Activated CD8-positive, alpha-beta memory T cell treated with anti-CD3 and anti-CD28 coated beads for 1 hour (primary cell): Measurements from ENCODE around the gene RNASET2.
A peak's percentile ranks its signal among the peaks of the same experiment; 100 is the strongest.

ENCODE experiments used
- DNase-seq, 2 donors: peaks; one replicate each; pipeline ENCODE4 v3.0.0-alpha.2; 2020; ENCODE audit warnings: low read depth in 1 of 2; ENCODE audit errors: extremely low read depth in 1 of 2

Gene RNASET2, protein sequence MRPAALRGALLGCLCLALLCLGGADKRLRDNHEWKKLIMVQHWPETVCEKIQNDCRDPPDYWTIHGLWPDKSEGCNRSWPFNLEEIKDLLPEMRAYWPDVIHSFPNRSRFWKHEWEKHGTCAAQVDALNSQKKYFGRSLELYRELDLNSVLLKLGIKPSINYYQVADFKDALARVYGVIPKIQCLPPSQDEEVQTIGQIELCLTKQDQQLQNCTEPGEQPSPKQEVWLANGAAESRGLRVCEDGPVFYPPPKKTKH

DNA sequence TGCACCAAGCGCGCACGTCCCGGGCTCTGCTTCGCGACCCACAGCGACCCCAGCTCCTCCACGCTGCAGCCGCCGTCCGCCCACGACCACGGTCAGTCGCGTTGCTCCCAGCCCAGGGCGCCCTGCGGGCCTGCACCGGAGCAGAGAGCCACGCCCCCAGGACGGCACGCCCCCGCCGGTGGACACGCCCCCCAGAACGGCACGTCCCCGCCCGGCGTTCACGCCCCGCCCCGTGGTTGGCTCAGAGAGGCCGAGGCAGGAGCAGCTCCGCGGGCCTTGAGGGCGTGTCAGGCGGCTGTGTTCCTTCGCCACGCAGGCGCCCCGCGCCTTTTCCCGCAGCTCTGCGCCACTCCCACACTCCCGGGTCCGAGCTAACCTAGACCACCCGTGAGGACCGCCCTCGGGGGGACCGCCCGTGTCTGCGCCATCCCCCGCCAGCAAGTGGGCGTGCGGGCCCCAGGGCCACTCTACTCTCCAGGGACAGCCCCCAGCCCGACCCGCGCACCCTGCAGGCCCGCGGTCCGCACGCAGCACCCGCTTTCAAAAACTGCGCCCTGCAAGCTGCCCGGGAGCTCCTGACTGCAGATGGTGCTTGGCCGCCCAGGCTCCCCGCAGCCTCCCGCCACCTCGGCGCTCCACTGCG is at the start of gene RNASET2:
Gene RNASET2, minus strand, starts transcription at position 107 of the 643 bp plus-strand sequence. CDS start 368 bp downstream, outside the sequence.
- DNase-seq, result peak; percentile 92 to 100

DNA sequence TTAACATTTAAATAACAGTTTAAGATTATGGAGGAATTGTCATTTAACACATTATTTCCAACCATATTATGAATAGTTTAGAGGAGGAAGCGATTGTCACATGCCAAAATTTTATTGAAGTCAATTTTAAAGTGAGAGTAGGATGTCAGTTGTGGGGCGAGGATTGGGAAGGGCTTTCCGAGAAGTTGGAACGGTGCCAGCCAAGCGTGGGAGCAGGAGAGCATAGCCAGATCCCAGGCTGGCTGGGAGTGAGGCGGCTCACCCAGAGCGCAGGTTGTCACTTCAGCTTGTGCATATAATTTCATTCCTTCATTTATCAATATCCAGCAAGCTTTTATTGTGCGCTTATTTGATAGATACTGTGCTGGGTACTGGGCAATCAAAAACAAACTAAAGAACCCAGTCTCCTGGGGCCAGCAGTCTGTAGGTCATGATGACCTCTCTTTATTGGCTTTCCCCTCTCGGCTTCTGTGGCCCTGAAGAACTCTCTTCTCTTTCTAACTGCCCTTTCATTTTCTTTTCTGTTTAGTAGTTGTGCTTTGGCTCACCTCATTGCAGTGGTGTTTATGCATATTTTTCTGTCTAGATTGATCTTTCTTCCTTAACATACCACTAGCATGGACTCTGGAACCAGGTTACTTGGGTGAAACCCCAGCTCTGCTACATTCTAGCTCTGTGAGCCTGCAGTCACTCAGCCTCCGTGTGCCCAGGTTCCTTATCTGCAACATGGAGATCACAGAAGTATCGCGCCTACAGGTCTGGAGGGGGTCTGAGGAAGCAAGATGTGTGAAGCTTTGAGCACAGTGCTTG is 49.2 kb upstream of the RNASET2 start:
- no peak for DNase-seq

DNA sequence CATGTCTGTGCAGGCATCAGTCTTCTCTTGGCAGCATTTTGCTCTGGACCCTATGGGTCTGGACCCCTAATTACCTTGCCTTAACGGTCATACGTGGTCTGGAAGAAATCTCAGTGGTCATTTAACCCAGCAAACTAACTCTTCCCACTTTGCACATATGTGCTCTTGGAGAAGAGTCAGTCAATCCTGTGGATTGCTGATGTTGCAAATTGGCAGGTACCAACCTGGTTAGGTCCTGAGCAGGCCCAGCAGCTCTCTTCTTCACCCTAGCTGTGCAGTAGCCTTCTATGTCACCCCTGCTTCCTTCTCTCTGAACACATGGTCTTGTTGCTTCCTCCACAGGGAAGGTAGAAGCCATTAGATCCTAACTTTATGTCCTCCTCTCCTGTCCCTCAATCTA is 44.4 kb upstream of the RNASET2 start:
- no peak for DNase-seq

DNA sequence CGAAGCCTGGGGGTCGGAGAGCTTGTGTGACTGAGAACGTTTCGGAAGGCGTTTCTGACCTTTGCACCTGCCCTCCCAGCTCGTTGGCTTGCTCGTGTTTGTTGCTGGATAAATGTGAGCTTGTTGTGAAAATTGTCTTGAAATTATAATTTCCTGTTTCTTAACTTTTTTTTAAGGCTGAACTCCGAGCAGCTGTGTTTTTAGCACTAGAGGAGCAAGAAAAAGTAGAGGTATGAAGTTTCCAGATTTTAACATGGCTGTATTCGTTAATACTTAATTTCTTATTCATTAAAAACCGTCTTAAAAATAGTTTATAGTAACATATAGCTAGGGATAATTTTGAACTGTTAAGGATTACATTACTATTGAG is 43.5 kb upstream of the RNASET2 start:
- no peak for DNase-seq

DNA sequence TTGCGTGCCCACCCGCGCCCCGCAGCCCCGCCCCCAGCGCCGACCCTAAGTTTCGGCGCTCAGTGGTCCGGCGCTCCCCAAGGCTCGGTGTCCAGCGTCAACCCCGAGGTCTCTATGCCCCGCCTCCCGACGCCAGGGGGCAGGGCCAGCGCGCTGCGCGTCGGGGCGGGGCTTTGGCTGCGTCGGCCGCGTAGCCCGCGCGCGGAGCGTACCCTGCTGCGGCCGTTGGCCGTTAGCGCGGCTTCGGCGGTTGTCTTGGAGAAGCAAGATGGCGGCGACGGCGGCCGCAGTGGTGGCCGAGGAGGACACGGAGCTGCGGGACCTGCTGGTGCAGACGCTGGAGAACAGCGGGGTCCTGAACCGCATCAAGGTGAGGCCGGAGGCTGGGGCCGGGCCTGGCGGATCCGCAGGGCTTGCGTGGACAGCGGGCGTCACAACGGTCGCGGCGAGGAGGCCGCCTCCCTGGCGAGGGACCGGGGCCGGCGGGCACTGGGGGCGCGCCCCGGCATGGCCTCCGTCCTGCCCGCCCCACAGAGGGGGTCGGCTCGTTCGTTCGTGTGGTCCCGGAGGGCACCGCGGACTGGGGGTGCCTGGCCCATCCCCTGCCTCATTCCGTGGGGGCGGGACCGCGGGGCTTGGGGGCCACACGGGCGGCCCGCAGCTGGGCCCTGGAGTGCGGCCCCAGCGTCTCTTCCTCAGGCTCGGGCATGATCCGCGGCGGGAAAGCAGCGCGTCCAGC is 43.0 kb upstream of the RNASET2 start, which contains the start of gene CEP43:
Gene CEP43, plus strand, starts transcription at position 253 of the 739 bp plus-strand sequence. Its CDS starts 16 bp downstream, at position 269.
- DNase-seq, result peak; percentile 63 to 86

DNA sequence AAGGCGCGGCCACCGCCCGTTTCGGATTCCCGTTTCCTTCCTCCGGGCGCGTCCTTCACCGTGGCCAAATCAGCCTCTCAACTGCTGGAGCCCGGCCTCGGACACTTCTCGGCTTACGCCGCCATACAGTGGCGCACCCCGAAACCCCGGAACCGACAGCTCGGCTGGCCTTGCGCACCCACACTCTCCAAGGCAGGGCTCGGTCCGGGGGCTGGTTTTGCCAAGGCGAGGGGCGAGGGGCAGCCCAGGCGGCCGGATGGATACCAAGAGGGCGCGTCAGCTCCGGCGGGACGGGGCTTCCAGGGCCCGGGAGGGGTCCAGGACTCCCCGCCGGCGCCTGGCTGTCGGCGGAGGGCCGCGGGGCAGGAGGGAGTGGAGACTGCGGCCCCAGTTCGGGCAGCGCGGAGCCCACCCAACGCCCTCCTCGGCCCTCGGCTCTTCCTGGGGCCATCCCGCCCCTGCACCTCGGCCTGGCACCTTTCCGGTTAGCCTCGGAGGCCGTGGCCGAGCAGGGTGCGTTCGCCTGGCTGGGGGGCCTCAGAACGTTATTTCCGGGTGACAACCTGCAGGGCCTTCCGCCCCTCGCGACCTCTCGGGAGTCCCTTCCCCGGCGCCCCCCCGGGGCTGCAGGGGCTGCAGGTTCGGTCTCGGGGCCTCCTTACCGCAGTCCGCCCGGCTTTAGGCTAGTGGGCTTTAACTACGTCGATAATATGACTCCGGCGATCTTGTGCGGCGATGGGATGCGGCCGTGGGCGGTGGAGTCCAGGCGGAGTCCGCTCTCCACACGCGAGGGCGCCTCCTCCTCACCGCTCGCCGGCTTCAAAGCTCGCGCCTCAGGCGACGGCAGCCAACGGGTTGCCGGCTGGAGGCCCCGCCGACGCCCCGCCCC is 42.1 kb upstream of the RNASET2 start:
- DNase-seq, result no peak

DNA sequence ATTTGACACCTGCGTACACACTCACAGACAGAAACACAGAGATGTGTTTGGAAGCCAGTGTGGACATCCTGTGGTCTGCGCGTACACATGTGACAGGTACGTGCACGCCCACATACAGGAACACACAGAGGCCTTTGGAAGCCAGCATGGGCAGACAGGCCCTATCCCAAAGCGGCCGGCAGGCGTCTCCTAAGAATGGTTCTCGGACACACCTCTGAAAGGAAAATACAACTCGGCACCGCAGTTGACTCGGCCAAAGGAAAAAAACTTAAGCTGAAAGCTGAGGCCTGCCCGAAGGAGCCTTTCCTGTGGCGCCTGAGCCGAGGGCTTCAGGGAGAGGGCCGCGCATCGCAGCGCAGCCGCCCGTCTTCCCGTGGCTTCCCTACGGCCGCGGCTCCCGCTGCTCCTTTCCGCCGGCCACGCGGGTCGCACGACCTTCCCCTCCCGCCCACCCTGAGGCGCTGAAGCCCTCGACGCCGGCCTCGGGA is 41.5 kb upstream of the RNASET2 start:
- no peak for DNase-seq

DNA sequence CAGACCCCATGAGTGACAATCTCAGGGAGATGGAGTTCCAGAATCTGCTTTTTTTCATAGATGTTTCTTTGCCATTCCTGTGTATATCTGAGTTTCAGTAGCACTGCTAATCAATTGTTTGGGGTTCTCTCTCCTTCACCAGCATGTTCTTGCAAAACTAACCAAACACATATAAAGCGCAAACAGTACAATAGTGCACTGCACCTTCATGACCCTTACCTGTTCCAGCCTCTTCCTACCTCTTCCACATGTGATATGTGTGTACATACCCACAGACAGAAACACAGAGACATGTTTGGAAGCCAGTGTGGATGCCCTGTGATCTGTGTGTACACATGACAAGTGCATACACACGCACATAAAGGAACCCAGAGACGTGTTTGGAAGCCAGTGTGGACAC is 41.0 kb upstream of the RNASET2 start:
- DNase-seq, result no peak

DNA sequence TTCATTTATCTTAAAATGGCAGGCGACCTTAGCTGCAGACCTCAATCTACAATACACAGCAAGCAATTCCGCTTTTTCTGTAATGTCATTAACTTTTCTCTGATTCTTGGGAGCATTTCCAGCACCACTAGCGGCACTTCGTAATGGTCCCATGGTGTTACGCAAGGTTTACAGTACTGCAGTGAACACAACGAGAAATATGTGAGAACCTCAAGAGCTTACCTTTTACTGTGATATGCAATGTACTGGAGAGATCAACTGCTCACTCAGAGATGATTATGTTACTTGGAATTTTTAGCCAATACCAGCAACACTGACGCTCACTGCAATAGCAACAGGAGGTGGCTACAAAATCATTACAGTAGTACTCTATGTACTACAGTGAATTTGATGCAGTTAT is 40.1 kb upstream of the RNASET2 start:
- DNase-seq, result no peak

DNA sequence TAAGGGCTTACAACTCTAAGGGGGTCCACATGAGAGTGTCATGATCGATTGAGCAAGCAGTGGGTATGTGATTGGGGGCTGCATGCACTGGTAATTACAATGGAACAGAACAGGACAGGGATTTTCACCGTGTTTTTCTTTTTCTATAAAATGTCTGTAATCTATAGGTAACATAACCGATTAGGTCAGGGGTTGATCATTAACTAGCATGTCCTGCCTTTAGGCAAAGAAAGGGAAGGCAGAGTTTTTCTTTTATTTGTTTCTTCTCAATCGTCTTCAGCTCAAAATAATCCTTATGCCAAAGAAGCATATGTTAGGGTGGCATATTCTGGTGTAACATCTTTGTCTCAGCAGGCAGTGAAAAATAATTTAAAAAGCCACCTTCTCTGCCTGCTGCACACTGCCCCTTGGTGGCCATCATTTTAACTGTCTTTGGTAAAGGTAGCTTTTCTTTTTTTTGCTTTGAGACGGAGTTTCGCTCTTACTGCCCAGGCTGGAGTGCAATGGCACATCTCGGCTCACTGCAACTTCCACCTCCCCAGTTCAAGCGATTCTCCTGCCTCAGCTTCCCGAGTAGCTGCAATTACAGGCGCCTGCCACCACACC is 33.2 kb upstream of the RNASET2 start:
- peak in 1 of 2 donors; percentile 17 for DNase-seq

DNA sequence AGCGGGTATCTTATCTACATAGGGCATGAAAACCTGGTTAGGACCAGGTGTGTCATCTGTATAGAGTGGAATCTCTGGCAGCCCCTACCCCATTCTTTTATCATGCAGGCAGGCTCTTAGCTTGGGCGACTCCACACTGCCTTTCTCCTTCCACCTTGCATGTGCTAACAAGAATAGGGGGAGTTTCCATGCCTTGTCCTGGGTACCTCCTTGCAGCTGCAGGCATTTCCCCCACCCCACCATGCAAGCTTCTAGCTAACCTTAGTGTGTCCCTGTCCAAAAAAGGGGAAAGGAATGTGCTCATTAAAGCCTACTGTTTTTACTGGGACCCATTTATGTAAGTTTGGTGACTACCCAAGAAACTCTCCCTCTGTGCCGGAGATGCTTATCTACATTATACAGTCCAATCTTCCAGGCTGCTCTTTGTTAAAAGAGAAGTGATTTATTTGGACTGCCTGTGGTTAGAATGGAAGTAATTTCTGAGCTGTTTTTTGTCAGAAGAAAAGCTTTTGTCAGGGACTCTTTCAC is 32.4 kb upstream of the RNASET2 start:
- DNase-seq, result no peak

DNA sequence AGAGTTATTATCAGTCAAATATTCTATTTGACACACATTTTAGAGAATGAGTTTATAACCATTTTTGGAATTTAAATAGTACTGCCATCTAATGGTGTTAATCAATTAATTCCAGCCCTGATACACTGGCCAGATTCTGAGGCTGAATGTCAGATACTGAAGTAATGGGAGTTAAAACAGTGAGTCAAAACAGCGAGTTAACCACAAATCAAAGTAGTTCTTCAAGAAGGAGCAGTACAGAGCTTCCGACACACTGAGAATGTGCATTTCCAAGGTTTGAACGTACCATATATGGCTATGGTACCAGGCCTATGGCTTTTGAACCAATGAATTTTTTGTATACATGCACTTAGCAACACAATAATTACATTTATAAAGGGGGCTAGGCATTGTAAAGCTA is 31.6 kb upstream of the RNASET2 start:
- no peak for DNase-seq

DNA sequence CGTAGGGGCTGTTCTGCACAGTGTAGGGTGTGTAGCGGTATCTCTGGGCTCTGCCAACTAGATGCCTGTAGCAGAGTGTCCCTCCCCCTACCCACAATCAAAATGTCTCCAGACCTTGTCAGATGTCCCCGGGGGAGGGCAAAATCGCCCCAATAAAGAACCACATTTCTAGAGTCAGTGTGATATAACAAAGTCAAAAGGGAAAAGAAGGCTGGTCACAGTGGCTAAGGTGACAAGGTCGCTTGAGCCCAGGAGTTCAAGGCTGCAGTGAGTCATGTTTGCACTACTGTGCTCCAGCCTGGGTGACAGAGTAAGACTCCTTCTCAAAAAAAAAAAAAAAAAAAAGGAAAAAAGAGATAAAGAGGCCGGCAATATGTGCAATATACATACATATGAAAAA is 31.1 kb upstream of the RNASET2 start:
- no peak for DNase-seq

DNA sequence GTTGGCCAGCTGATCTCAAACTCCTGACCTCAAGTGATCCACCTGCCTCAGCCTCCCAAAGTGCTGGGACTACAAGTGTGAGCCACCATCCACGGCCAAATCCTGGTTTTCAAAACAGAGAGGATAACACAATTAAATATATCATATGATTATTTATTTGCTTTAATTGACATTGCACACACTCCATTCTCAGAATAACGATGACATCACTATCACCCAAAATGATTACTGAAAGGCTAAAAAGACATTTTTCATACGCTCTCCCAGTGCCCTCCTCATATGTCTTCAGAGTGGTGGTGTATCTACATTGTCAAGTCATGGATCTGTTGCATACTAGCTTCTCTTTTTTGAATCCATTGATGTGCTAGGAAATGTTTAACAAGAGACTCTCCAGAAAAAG is 24.4 kb upstream of the RNASET2 start:
- DNase-seq, result no peak

DNA sequence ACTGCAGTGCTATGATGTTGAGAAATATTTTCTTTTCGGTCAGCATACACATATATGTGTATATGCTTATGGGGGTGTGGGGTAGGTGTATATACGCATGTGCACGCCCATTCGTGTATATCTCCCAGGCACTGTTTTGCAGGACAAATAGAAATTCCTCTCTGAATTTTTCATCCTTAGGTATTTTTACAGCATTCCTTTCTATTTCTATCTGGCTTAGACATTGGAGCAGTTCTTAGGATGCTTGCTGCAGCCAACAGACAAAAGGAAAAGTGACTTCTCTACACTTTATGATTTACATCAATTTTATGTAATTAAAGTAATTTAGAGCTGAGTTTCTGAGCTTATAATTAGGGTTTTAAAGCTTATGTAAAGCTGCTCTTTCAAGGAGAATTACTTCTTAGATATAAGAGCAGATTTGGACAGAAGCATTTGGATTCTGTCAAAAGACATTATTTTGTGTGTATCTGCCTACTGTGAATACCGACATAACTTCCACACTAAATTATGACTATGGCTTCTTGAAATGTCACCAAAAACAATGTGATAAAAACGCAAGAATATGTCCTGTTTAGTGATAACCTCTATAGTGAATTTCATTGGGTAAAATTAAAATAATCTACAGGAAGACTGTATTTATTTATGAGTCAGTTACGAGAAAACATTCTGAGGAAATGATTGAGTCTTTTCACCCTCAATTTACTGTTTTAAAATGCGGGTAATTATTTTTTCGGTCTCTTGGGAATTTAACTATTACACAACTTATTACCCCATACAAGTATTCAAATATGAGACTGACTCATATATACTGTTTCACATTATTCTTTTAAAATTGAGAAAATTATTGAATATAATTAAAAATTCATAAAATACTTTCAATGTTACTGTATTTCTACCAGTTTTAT is 21.5 kb upstream of the RNASET2 start:
- no peak for DNase-seq

DNA sequence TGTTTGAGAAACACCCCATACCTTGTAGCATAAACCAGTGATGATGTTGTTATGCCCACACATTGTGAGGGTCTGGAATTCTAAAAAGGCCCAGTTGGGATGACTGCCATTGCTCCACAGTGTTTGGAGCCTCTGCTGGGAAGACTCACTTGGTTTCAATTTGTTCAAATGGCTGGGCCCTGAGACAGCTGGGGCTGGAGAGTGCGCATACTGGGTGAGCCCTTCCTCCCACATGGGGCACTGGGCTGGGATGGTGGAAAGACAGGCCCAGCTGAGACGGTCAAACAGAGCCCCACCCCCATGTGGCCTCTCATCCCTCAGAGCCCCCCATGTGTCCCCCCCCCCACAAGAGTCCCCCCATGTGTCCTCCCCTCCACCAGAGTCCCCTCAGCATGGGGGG is 20.3 kb upstream of the RNASET2 start:
- no peak for DNase-seq

DNA sequence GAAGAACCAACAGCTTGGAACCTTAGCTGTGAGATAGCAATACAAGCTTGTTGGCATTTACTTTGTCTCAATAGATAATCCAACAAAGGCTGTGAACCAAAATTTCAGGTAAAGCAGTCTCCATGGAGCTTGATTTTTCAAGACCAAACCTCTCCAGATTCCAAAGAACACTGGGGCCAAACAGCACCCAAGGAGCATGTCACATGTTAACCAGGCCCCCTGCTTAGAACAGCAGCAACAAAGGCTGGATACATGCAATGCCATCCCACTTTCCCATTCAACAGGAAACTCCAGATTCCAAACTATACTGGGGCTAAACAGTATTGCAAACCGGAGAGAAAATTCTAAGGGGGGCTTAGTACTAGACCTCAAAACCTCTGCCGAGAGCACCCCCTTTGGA is 15.8 kb upstream of the RNASET2 start:
- no peak for DNase-seq

DNA sequence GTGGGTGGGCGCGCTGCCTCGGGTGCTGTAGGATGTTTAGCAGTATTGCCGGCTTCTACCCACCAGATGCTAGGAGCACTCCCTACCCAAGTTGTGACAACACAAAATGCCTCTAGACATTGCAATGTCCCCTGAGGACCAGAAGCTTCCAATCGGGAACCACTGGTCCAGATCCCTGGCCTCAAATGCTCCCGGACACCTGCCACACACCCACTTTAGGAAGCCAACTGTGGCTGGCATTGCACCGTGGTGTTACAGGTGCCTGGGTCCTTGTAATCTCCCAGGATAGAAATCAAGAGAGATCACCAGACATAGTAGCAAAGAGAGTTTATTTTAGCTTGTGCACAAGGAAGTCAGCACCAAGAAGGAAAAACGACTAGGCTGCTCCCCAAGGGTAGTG is 14.9 kb upstream of the RNASET2 start:
- no peak for DNase-seq
